HepG2 (cell line): ENCODE results near the gene TLN1. TPM values are rescaled to one million over a fixed set of nuclear protein-coding genes. Genes with fewer than 3 reads are reported as not detected.

Source experiments
- ATAC-seq: fragments of 200-7000 bp; cut with Tn5 transposase; 3 replicates; pipeline ENCODE4 v1.9.1; 2020; ENCODE audit warnings: mild to moderate bottlenecking, moderate library complexity
- BruUV-seq: library from RNA; stranded (reverse); fragments of 400-500 nt; replicated peaks from 2 replicates; lab custom pipeline; 2021; lab: Mats Ljungman, UMichigan
- CTCF ChIA-PET: fragments of 300-600 bp; formaldehyde crosslinking; extraction: SDS; loops from one replicate; lab custom pipeline; 2021; ENCODE audit warnings: low total read pairs, inconsistent platforms, low intra/inter-chr PET ratio; lab: Yijun Ruan, JAX
- POLR2A ChIA-PET: fragments of 350-600 bp; sonication (Branson Sonifier 250); formaldehyde crosslinking; loops from one replicate; lab custom pipeline; 2020; ENCODE audit warnings: antibody characterized with exemption, inconsistent platforms; lab: Yijun Ruan, JAX
- DNase-seq: peaks from one replicate; pipeline ENCODE4 v3.0.0-alpha.2; 2015; ENCODE audit warnings: low spot score
- FAIRE-seq: peaks from 3 replicates; lab custom pipeline; 2011; peaks lifted over from hg19 to GRCh38; lab: Jason Lieb, UNC
- H2AFZ ChIP-seq: one replicate; pipeline ENCODE4 v1.6.1; 2011; ENCODE audit warnings: low read length, inconsistent platforms
- H3K27ac ChIP-seq: fragments of 300-600 bp; 3 replicates; pipeline ENCODE4 v1.8.0; 2011; ENCODE audit warnings: mixed run types, mild to moderate bottlenecking, mixed read lengths, low read length, inconsistent platforms; ENCODE audit not compliant: insufficient read depth; ENCODE audit errors: extremely low read length
- H3K27me3 ChIP-seq, 2 experiments: fragments of 200-600 bp in 1 of 2; 2 replicates in 1 of 2; 3 replicates in 1 of 2; pipeline versions ENCODE4 v1.6.0 to v1.8.0; 2011; ENCODE audit warnings: low read length in 2 of 2, mild to moderate bottlenecking in 2 of 2, moderate library complexity in 2 of 2, inconsistent platforms in 1 of 2; ENCODE audit not compliant: insufficient read depth in 2 of 2, control insufficient read depth in 1 of 2
- H3K36me3 ChIP-seq, 2 experiments: fragments of 200-600 bp in 1 of 2; replicated peaks in 1 of 2; 2 replicates in 1 of 2; 3 replicates in 1 of 2; pipeline versions ENCODE4 v1.5.1 to v1.8.0; 2011; ENCODE audit warnings: low read length in 2 of 2, inconsistent platforms in 1 of 2; ENCODE audit not compliant: insufficient read depth in 2 of 2, control insufficient read depth in 1 of 2
- H3K4me1 ChIP-seq: 2 replicates; pipeline ENCODE4 v1.5.1; 2012; ENCODE audit warnings: low read length, inconsistent platforms; ENCODE audit not compliant: insufficient read depth
- H3K4me2 ChIP-seq: 2 replicates; pipeline ENCODE4 v1.6.0; 2011; ENCODE audit warnings: low read depth, low read length, inconsistent platforms
- H3K4me3 ChIP-seq, 3 experiments: fragments of 200-600 bp in 1 of 3; sonication (generic), shearing (Covaris generic) in 1 of 3; replicated peaks in 1 of 3; 2 replicates each; pipeline ENCODE4 v1.5.1; 2011 to 2016; ENCODE audit warnings: low read length in 3 of 3, inconsistent platforms in 2 of 3, low read depth in 2 of 3, mild to moderate bottlenecking in 2 of 3, control low read depth in 1 of 3, mixed read lengths in 1 of 3; ENCODE audit not compliant: insufficient read depth in 1 of 3
- H3K79me2 ChIP-seq: one replicate; pipeline ENCODE4 v1.6.1; 2011; ENCODE audit warnings: low read length, inconsistent platforms; ENCODE audit not compliant: insufficient read depth
- H3K9ac ChIP-seq: 2 replicates; pipeline ENCODE4 v1.6.0; 2011; ENCODE audit warnings: mild to moderate bottlenecking, low read depth, low read length, inconsistent platforms; ENCODE audit not compliant: insufficient read depth
- H3K9me3 ChIP-seq: 2 replicates; pipeline ENCODE4 v1.5.1; 2012; ENCODE audit warnings: mild to moderate bottlenecking, low read length
- H4K20me1 ChIP-seq: 2 replicates; pipeline ENCODE4 v1.6.0; 2011; ENCODE audit warnings: inconsistent platforms, mild to moderate bottlenecking, low read length, moderate library complexity; ENCODE audit not compliant: insufficient read depth
- ATAD3A ChIP-seq: sonication (generic); formaldehyde crosslinking; IDR thresholded peaks from 2 replicates; pipeline ENCODE4 v1.4.0; 2020; ENCODE audit warnings: missing genetic modification reagents
- HIVEP1 ChIP-seq: sonication (generic); formaldehyde crosslinking; IDR thresholded peaks from 2 replicates; pipeline ENCODE4 v1.4.0; 2020; ENCODE audit warnings: mild to moderate bottlenecking, missing genetic modification reagents
- POGZ ChIP-seq: sonication (generic); formaldehyde crosslinking; IDR thresholded peaks from 2 replicates; pipeline ENCODE4 v1.4.0; 2020; ENCODE audit warnings: mild to moderate bottlenecking, missing genetic modification reagents
- RAD21 ChIP-seq: fragments of 450-650 bp; formaldehyde crosslinking; IDR thresholded peaks from 2 replicates; pipeline ENCODE4 v1.5.0; 2020; ENCODE audit warnings: mild to moderate bottlenecking
- ZFP36 ChIP-seq: fragments of 150-350 bp; IDR thresholded peaks from 2 replicates; pipeline ENCODE4 v1.6.1; 2018; ENCODE audit warnings: borderline replicate concordance, low read length, low read depth; ENCODE audit not compliant: partially characterized antibody
- ZNF331 ChIP-seq: sonication (generic); formaldehyde crosslinking; IDR thresholded peaks from 2 replicates; pipeline ENCODE4 v1.4.0; 2020; ENCODE audit warnings: missing genetic modification reagents
- ZNF34 ChIP-seq: sonication (generic); formaldehyde crosslinking; IDR thresholded peaks from 2 replicates; pipeline ENCODE4 v1.4.0; 2020; ENCODE audit warnings: mild to moderate bottlenecking, missing genetic modification reagents, borderline replicate concordance
- ZNF644 ChIP-seq: IDR thresholded peaks from 2 replicates; pipeline ENCODE4 v1.6.1; 2016; ENCODE audit warnings: low read depth
- ZNF772 ChIP-seq: sonication (generic); formaldehyde crosslinking; IDR thresholded peaks from 2 replicates; pipeline ENCODE4 v1.5.0; 2020; ENCODE audit warnings: mild to moderate bottlenecking, missing genetic modification reagents
- WGBS: methylation state at CpG from one replicate; pipeline ENCODE4 v1.1.6; 2017; ENCODE audit warnings: low lambda C conversion rate; 5-methylcytosine and 5-hydroxymethylcytosine counted together
- in situ Hi-C: cut with HindIII; loops from 2 replicates; pipeline ENCODE4 v1.10.0; 2017; ENCODE audit warnings: low pct_unique_long_range_greater_than_20kb; ENCODE audit not compliant: extremely low pct_ligation_motif_present
- intact Hi-C: fragments of 100-400 bp; cut with micrococcal nuclease; formaldehyde crosslinking; loops from one replicate; pipeline ENCODE4 v1.10.0; 2022; ENCODE audit not compliant: unreplicated experiment
- polyA plus RNA-seq, 8 experiments: library from polyadenylated mRNA; depleted of rRNA in 3 of 8; stranded (reverse) in 7 of 8; unstranded in 1 of 8; fragments of >200 nt; fragmentation: Illumina TruSeq in 4 of 8; extraction: Trizol in 4 of 8; gene quantifications; 2 replicates each; pipeline versions ENCODE4 v1.2.1 to v1.2.3, GENCODE V29; 2011 to 2016; ENCODE audit warnings: low read depth in 4 of 8, missing spikeins in 1 of 8, mixed read lengths in 1 of 8; ENCODE audit not compliant: insufficient read depth in 1 of 8
- total RNA-seq, 5 experiments: library from RNA; depleted of rRNA; stranded (reverse); fragments of >200 nt; fragmentation: Illumina TruSeq; extraction: Trizol; gene quantifications; 2 replicates each; pipeline ENCODE4 v1.2.3, GENCODE V29; 2016; ENCODE audit warnings: low read depth in 1 of 5
- TF ChIP-seq, protein P1 (sequence below): sonication (generic); formaldehyde crosslinking; IDR thresholded peaks from 2 replicates; pipeline ENCODE4 v1.5.0; 2020; ENCODE audit warnings: missing genetic modification reagents
- TF ChIP-seq, protein P2 (sequence below): sonication (generic); formaldehyde crosslinking; IDR thresholded peaks from 2 replicates; pipeline ENCODE4 v1.4.0; 2020; ENCODE audit warnings: missing genetic modification reagents, borderline replicate concordance
- TF ChIP-seq, protein P3 (sequence below): sonication (generic); formaldehyde crosslinking; IDR thresholded peaks from 2 replicates; pipeline ENCODE4 v1.4.0; 2020; ENCODE audit warnings: missing genetic modification reagents
- TF ChIP-seq, protein P4 (sequence below): conservative IDR thresholded peaks from 2 replicates; pipeline ENCODE4 v1.6.1; 2018; ENCODE audit warnings: missing genetic modification reagents
- TF ChIP-seq, protein P5 (sequence below): sonication (generic); formaldehyde crosslinking; conservative IDR thresholded peaks from 2 replicates; pipeline ENCODE4 v1.4.0; 2020; ENCODE audit warnings: missing genetic modification reagents

TLN1 gene
- total and polyA plus RNA-seq, 2 of the 13 experiments (the other 11 are each of a cell fraction or from before 2014, with no cell fraction given): 35.2 to 51.8 TPM

DNA sequence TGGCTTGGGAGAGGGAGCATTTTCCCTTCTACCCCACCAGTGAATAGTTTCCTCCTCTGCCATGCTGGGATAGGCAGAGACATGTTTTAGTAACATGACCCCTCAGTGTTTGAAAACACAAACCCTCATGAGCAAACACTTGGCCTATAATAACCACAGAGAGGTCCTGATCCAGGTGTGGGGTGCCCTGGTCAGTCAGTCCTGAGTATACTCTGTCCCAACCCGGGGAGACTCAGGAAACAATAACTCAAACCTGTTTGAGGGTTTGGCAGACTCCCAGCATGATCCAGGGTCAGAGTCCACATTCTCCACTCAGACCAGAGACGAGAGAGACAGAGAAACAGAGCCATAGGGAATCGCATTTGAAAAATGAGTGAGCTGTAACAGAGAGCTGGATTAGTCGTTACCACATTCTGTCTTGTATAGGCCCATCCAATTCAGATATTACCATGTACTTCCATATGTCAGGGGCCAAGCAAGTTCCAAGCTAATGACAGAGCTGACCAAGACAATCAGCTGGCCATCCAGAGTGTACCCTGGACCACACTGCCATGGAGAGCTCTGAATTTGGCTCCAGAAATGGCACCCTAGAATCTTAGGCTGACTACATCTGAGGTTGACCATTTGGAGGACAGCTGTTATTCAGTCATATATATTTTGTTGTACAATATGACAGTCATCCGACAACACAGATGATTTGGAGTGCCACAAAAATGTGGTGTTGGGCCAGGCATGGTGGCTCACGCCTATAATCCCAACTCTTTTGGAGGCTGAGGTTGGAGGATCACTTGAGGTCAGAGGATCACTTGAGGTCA lies 62.5 kb downstream of the TLN1 start:
- peak; percentile 81 for ATAC-seq
- no peaks in the 10 kb centered on the region for H3K36me3 ChIP-seq
- peak overlapping the region; percentile 15 for H2AFZ ChIP-seq
- CTCF ChIA-PET: no interaction called here
- peaks cover 77% of the 10 kb centered on the region for H3K4me1 ChIP-seq
- in situ Hi-C loops (loop anchor here (5.0 kb wide), 1 partner anchor 58 kb away; no protein-coding TSS in a partner anchor), intact Hi-C loops (loop anchor here (1.0 kb wide), 2 partner anchors 11 to 22 kb away; partner anchors contain the start of genes CCDC107 and RMRP)
- peak; percentile 98 for DNase-seq
- H3K9me3 ChIP-seq: no peaks in the 10 kb centered on the region
- H4K20me1 ChIP-seq: no peaks in the 10 kb centered on the region
- H3K79me2 ChIP-seq: peaks cover 3% of the 10 kb centered on the region
- H3K4me2 ChIP-seq: peak overlapping the region; percentile 69
- no peaks in the 10 kb centered on the region for H3K27me3 ChIP-seq
- peak overlapping the region; percentile 37 for H3K9ac ChIP-seq
- H3K27ac ChIP-seq: peak overlapping the region; percentile 69
- peak overlapping the region in 1 of 3 experiments; percentile 13; a peak in 1 of 6 replicates for H3K4me3 ChIP-seq
- POLR2A ChIA-PET: interaction anchor here (0.9 to 3.3 kb wide), 14 partner anchors 8 to 145 kb away, joined by 3 to 29 read pairs (median 6); partner anchors contain the start of genes CCDC107, CREB3, HINT2 and RMRP
- 30% methylated on average over 6 of the region's 6 CpGs for WGBS
- FAIRE-seq: peak; percentile 100
- no TSS peak for BruUV-seq
- TF ChIP-seq RAD21 (CRISPR knock-in tag) (no peak), ATAD3A (CRISPR knock-in tag) (no peak), ZNF331 (peak; percentile 87), ZFP36 (no peak), ZNF34 (no peak), POGZ (CRISPR knock-in tag) (peak; percentile 49), ZNF644 (CRISPR knock-in tag) (peak; percentile 85; the same call in 1 of the 2 replicates), HIVEP1 (CRISPR knock-in tag) (no peak), ZNF772 (CRISPR knock-in tag) (no peak)
- TF ChIP-seq, protein P1, sequence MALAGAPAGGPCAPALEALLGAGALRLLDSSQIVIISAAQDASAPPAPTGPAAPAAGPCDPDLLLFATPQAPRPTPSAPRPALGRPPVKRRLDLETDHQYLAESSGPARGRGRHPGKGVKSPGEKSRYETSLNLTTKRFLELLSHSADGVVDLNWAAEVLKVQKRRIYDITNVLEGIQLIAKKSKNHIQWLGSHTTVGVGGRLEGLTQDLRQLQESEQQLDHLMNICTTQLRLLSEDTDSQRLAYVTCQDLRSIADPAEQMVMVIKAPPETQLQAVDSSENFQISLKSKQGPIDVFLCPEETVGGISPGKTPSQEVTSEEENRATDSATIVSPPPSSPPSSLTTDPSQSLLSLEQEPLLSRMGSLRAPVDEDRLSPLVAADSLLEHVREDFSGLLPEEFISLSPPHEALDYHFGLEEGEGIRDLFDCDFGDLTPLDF (CRISPR knock-in tag): no peak
- TF ChIP-seq, protein P2, sequence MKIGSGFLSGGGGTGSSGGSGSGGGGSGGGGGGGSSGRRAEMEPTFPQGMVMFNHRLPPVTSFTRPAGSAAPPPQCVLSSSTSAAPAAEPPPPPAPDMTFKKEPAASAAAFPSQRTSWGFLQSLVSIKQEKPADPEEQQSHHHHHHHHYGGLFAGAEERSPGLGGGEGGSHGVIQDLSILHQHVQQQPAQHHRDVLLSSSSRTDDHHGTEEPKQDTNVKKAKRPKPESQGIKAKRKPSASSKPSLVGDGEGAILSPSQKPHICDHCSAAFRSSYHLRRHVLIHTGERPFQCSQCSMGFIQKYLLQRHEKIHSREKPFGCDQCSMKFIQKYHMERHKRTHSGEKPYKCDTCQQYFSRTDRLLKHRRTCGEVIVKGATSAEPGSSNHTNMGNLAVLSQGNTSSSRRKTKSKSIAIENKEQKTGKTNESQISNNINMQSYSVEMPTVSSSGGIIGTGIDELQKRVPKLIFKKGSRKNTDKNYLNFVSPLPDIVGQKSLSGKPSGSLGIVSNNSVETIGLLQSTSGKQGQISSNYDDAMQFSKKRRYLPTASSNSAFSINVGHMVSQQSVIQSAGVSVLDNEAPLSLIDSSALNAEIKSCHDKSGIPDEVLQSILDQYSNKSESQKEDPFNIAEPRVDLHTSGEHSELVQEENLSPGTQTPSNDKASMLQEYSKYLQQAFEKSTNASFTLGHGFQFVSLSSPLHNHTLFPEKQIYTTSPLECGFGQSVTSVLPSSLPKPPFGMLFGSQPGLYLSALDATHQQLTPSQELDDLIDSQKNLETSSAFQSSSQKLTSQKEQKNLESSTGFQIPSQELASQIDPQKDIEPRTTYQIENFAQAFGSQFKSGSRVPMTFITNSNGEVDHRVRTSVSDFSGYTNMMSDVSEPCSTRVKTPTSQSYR (CRISPR knock-in tag): no peak
- TF ChIP-seq, protein P3, sequence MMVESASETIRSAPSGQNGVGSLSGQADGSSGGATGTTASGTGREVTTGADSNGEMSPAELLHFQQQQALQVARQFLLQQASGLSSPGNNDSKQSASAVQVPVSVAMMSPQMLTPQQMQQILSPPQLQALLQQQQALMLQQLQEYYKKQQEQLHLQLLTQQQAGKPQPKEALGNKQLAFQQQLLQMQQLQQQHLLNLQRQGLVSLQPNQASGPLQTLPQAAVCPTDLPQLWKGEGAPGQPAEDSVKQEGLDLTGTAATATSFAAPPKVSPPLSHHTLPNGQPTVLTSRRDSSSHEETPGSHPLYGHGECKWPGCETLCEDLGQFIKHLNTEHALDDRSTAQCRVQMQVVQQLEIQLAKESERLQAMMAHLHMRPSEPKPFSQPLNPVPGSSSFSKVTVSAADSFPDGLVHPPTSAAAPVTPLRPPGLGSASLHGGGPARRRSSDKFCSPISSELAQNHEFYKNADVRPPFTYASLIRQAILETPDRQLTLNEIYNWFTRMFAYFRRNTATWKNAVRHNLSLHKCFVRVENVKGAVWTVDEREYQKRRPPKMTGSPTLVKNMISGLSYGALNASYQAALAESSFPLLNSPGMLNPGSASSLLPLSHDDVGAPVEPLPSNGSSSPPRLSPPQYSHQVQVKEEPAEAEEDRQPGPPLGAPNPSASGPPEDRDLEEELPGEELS (CRISPR knock-in tag): peak; percentile 65
- TF ChIP-seq, protein P4, sequence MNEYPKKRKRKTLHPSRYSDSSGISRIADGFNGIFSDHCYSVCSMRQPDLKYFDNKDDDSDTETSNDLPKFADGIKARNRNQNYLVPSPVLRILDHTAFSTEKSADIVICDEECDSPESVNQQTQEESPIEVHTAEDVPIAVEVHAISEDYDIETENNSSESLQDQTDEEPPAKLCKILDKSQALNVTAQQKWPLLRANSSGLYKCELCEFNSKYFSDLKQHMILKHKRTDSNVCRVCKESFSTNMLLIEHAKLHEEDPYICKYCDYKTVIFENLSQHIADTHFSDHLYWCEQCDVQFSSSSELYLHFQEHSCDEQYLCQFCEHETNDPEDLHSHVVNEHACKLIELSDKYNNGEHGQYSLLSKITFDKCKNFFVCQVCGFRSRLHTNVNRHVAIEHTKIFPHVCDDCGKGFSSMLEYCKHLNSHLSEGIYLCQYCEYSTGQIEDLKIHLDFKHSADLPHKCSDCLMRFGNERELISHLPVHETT: no peak
- TF ChIP-seq, protein P5, sequence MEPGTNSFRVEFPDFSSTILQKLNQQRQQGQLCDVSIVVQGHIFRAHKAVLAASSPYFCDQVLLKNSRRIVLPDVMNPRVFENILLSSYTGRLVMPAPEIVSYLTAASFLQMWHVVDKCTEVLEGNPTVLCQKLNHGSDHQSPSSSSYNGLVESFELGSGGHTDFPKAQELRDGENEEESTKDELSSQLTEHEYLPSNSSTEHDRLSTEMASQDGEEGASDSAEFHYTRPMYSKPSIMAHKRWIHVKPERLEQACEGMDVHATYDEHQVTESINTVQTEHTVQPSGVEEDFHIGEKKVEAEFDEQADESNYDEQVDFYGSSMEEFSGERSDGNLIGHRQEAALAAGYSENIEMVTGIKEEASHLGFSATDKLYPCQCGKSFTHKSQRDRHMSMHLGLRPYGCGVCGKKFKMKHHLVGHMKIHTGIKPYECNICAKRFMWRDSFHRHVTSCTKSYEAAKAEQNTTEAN (CRISPR knock-in tag): no peak
